Tibial artery (tissue), 4 donors: ENCODE measurements around the gene IDH2.

ENCODE experiments used
- DNase-seq, 2 donors: peaks; one replicate each; pipeline ENCODE4 v3.0.0-alpha.2; 2019
- H3K27ac ChIP-seq, 2 donors: fragments of 200-600 bp; sonication (generic) in 1 of 2; 1 replicate in 1 of 2; 2 replicates in 1 of 2; pipeline ENCODE4 v1.5.1; 2018 to 2019; ENCODE audit warnings: mild to moderate bottlenecking in 1 of 2
- H3K27me3 ChIP-seq, 2 donors: fragments of 200-600 bp; sonication (generic) in 1 of 2; one replicate each; pipeline versions ENCODE4 v1.5.1 to v1.6.0; 2016 to 2019
- H3K36me3 ChIP-seq, 3 donors: fragments of 200-600 bp; sonication (generic) in 2 of 3; one replicate each; pipeline ENCODE4 v1.5.1; 2016 to 2019; ENCODE audit warnings: mild to moderate bottlenecking in 2 of 3
- H3K4me1 ChIP-seq, 4 donors: fragments of 200-600 bp; sonication (generic) in 2 of 4; 1 replicate in 3 of 4; 2 replicates in 1 of 4; pipeline ENCODE4 v1.5.1; 2016 to 2019
- H3K4me3 ChIP-seq, 2 donors: fragments of 200-600 bp; sonication (generic) in 1 of 2; 1 replicate in 1 of 2; 2 replicates in 1 of 2; pipeline ENCODE4 v1.5.1; 2018 to 2019; ENCODE audit warnings: mild to moderate bottlenecking in 2 of 2
- H3K9me3 ChIP-seq, 3 donors: fragments of 200-600 bp; sonication (generic) in 1 of 3; one replicate each; pipeline ENCODE4 v1.5.1; 2016 to 2019
- intact Hi-C: fragments of 100-400 bp; cut with DNase I; formaldehyde crosslinking; loops from one replicate; pipeline ENCODE4 v1.15.0; 2023; ENCODE audit warnings: low total_unique reads
- TF ChIP-seq, protein P1 (sequence below), 2 experiments: fragments of 200-600 bp in 1 of 2; fragments of 450-650 bp in 1 of 2; IDR thresholded peaks; one replicate each; pipeline ENCODE4 v1.5.1; 2017 to 2019; ENCODE audit warnings: antibody characterized with exemption in 2 of 2, mild to moderate bottlenecking in 1 of 2, moderate library complexity in 1 of 2

IDH2 gene

DNA sequence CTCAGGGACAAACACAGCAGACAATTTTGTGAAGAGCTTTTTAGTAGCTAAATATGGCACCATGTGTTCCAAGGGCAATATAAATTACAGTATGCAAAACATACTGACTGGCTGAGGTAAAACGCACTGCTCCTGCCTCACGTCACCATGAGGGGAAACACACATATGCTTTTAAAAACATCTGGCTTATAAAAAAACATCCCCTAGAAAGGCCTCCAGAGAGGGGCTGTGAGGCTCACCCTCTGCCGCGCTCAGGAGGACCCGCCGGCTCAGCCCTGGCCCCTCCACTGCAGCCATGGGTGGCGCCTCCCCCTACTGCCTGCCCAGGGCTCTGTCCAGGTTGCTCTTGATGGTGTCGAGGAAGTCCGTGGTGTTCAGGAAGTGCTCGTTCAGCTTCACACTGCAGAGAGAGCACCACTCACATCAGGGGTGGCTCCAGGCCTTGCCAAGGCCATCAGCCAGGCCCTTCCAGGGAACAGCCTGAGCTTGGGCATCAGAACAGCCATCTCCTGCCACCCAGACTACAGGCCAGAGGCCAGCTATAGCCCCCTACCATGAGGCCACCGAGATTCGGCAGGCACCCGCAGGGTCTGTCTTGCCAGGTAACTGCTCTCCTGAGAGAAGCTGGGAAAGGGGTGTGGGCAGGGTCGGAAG lies 18.2 kb downstream of the IDH2 start:
- intact Hi-C loops, result no loop called here
- H3K9me3 ChIP-seq, result no peaks in the 10 kb centered on the region
- H3K4me1 ChIP-seq, result peaks cover 0 to 6% (median 0%) of the 10 kb centered on the region in 4 donors
- no peak for DNase-seq
- TF ChIP-seq, protein P1, sequence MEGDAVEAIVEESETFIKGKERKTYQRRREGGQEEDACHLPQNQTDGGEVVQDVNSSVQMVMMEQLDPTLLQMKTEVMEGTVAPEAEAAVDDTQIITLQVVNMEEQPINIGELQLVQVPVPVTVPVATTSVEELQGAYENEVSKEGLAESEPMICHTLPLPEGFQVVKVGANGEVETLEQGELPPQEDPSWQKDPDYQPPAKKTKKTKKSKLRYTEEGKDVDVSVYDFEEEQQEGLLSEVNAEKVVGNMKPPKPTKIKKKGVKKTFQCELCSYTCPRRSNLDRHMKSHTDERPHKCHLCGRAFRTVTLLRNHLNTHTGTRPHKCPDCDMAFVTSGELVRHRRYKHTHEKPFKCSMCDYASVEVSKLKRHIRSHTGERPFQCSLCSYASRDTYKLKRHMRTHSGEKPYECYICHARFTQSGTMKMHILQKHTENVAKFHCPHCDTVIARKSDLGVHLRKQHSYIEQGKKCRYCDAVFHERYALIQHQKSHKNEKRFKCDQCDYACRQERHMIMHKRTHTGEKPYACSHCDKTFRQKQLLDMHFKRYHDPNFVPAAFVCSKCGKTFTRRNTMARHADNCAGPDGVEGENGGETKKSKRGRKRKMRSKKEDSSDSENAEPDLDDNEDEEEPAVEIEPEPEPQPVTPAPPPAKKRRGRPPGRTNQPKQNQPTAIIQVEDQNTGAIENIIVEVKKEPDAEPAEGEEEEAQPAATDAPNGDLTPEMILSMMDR (IDR thresholded peaks at IDR 0.05), result no peak
- no peak overlapping the region for H3K27ac ChIP-seq
- H3K36me3 ChIP-seq, result peaks cover 45 to 96% (median 68%) of the 10 kb centered on the region in 3 donors
- H3K27me3 ChIP-seq, result no peaks in the 10 kb centered on the region
- no peak overlapping the region for H3K4me3 ChIP-seq

DNA sequence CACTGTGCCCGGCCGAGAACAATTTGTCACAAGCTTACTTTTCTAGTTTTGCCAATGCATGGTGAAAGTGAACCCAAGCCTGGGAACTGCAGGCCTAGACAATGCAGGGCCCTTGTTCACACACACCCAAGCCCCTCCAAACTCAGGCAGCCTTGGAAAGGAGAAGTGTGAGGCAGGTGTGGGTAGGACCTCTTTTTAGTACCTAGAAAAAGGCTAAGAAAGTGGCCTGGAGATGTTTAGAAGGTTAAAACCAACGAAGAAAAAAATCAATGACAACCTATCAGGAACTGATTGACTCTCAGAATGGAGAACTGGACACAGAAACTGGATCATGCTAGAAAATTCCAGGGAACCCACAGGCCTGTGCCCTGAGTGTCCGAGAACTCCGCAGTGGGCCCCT lies 18.8 kb downstream of the IDH2 start:
- TF ChIP-seq, protein P1 (IDR thresholded peaks at IDR 0.05), result no peak
- Histone ChIP-seq H3K27me3 (no peaks in the 10 kb centered on the region), H3K9me3 (no peaks in the 10 kb centered on the region), H3K4me3 (no peak overlapping the region), H3K27ac (no peak overlapping the region), H3K36me3 (peaks cover 44 to 98% (median 74%) of the 10 kb centered on the region in 3 donors), H3K4me1 (peaks cover 0 to 6% (median 0%) of the 10 kb centered on the region in 4 donors)
- DNase-seq, result no peak
- intact Hi-C loops, result no loop called here

DNA sequence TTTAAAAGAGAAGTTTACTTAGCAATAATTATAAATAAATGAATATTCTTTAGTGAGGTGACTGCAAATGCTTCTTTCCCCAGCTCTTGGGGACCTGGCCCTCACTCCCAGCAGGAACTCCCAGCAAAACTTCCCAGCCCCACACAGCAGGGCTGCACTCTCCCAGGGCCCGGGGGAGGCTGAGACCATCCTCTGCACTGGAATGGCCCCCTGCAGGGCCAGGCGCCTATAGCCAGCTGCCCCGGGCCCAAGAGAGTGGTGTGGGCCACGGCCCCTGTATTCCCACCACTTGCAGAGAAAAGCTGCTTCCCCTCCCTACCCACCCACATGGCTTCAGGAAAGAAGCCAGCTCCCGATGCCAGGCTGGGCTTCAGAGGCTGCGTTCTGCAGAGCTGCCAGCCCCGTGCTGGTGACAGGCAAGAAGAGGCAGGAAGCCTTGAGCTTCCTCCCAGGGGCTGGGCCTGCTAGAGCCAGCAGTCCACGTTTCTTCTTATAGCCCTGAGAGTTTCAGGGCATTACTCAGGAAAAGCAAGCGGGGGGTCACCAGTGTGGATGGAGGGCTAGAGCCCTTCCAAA lies 20.0 kb downstream of the IDH2 start:
- no peak overlapping the region for H3K27ac ChIP-seq
- H3K36me3 ChIP-seq, result peaks cover 34 to 95% (median 76%) of the 10 kb centered on the region in 3 donors
- peaks cover 0 to 6% (median 0%) of the 10 kb centered on the region in 4 donors for H3K4me1 ChIP-seq
- TF ChIP-seq, protein P1 (IDR thresholded peaks at IDR 0.05), result no peak
- intact Hi-C loops, result no loop called here
- no peaks in the 10 kb centered on the region for H3K9me3 ChIP-seq
- H3K27me3 ChIP-seq, result no peaks in the 10 kb centered on the region
- no peak for DNase-seq
- no peak overlapping the region for H3K4me3 ChIP-seq

DNA sequence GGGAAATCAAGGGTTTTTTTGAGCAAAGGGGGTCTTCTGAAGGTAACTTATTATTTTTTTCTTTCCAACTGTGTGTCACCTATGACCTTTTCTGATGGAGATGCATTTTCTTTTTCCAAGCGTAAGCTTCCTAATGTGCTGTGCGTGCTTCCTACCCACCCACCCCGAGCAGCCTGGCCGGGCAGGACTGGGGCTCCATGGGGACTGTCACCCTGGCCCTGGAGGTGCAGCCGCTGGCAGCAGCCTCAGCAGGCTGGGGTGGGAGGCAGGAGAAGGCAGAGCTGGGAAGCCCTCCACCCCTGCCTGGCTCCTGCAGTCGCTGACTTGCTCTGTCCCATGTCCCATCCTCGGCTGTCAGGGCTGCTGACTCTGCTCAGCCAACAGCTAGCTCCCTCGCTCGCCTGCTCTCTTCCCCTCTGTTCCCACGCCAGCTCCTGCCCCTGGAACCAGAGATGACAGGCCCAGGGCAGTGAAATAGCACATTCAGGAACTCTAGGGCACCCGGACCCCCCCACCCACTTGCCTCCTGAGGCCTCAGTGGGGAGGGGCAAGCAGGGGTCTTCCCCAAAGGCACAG lies 21.4 kb downstream of the IDH2 start:
- H3K4me1 ChIP-seq, result peaks cover 0 to 6% (median 0%) of the 10 kb centered on the region in 4 donors
- intact Hi-C loops, result no loop called here
- H3K9me3 ChIP-seq, result no peaks in the 10 kb centered on the region
- DNase-seq, result no peak
- H3K27ac ChIP-seq, result no peak overlapping the region
- TF ChIP-seq, protein P1 (IDR thresholded peaks at IDR 0.05), result no peak
- H3K36me3 ChIP-seq, result peaks cover 30 to 88% (median 72%) of the 10 kb centered on the region in 3 donors
- H3K4me3 ChIP-seq, result no peak overlapping the region
- no peaks in the 10 kb centered on the region for H3K27me3 ChIP-seq

DNA sequence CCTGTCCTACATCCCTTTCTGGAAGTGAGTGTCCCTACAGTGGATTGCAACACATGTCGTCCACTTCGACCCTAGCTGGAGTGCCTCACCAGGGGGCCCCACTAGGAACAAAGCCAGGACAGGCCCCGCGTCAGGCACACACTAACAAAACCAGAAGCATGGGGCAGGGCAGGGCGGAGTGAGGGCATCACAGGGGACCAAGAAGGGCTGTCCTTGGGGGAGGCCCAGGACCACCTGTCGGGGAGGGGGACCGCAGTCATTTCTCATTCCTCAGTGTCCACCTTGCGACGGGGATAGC lies 21.9 kb downstream of the IDH2 start:
- H3K4me3 ChIP-seq, result no peak overlapping the region
- H3K9me3 ChIP-seq, result no peaks in the 10 kb centered on the region
- no peak overlapping the region for H3K27ac ChIP-seq
- intact Hi-C loops, result no loop called here
- peaks cover 28 to 88% (median 77%) of the 10 kb centered on the region in 3 donors for H3K36me3 ChIP-seq
- peaks cover 0 to 6% (median 0%) of the 10 kb centered on the region in 4 donors for H3K4me1 ChIP-seq
- H3K27me3 ChIP-seq, result no peaks in the 10 kb centered on the region
- TF ChIP-seq, protein P1 (IDR thresholded peaks at IDR 0.05), result no peak
- no peak for DNase-seq
